Measurements from ENCODE around the gene ENKD1.

Gene ENKD1

GRCh38 chr16:67651039-67651438 is 15.5 kb downstream of the ENKD1 start:
- DNase-seq (ENCODE audit: low read depth, low spot score): no peak

GRCh38 chr16:67650023-67650422 is 16.5 kb downstream of the ENKD1 start:
- DNase-seq (ENCODE audit: low read depth, low spot score): no peak

- no peak for DNase-seq (ENCODE audit: low read depth, low spot score)
These were observed 17.0 kb downstream of the ENKD1 start for GRCh38 chr16:67649494-67649931.

DNA sequence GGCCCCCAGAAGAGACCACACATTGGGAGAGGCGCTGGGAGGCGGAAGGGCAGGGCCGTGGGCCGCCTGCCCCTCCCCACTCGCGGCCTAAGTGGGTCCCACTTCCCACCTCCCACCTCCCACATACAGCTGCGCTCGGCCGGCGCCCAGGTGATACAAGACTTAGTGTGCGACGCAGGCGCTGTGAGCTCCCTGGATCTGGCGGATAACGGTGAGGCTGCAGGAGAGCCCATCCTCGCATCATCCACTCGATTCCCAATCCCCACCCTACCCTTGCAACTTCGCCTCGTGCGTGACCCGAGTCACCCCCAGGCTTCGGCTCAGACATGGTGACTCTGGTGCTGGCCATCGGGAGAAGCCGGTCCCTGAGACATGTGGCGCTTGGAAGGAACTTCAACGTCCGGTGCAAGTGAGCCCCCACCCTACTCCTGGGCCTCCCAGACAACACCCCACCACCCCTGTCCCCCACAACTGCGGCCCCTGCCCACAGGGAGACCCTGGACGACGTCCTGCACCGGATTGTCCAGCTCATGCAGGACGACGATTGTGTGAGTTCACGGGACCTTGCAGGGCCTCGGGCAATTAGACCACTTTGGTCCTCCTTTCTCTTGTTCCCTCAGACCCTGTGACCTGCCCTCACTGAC is 17.7 kb downstream of the ENKD1 start:
- no peak for DNase-seq (ENCODE audit: low read depth, low spot score)

DNA sequence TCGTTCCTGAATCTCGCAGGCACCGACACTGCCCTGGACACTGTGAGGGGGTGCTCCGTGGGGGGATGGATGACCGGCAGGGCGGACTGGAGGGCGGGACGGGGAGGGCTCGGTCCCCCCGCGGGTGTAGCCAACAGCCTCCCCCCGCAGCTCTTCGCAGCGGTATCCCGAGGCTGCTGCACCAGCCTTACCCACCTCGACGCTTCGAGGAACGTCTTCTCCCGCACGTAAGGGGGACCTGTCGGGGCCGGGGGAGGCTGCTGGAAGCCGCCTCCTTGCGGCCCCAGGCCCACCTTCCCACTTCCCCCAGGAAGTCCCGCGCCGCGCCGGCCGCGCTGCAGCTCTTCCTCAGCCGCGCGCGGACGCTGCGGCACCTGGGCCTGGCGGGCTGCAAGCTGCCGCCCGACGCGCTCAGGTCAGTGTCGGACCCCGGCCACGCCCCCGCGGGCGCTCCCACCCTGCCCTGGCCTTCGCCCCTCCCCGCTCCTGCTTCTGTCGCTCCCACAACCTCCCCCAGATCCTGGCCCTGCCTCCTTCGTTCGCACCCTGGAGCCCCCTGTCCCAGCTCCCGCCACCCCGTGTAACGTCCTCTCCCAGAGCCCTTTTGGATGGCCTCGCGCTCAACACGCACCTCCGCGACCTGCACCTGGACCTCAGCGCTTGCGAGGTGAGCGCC is 18.3 kb downstream of the ENKD1 start:
- DNase-seq (ENCODE audit: low read depth, low spot score): no peak

- no peak for DNase-seq (ENCODE audit: low read depth, low spot score)
These were observed 18.9 kb downstream of the ENKD1 start for GRCh38 chr16:67647681-67648080.

DNA sequence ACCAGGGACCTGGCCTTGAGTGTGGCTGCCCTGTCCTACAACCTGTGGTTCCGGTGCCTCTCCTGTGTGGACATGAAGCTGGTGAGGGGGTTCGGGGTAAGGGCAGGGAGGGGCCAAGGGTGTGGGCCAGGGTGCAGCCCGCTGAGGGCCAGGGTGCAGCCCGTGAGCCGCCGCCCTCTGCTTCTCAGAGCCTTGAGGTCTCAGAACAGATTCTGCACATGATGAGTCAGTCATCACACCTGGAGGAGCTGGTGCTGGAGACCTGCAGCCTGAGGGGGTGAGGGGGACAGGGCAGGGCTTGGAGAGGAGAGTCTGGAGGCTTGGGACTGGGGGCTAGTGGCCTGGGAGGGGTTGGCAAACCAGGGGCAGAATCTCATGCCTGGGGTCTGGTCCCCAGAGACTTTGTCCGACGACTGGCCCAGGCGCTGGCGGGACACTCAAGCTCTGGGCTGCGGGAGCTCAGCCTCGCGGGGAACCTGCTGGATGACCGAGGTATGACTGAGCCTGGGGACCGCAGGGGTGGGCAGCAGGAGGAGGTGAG is 19.4 kb downstream of the ENKD1 start:
- DNase-seq (ENCODE audit: low read depth, low spot score): no peak

GRCh38 chr16:67645397-67646121 is 21.0 kb downstream of the ENKD1 start:
- no peak for DNase-seq (ENCODE audit: low read depth, low spot score)

DNA sequence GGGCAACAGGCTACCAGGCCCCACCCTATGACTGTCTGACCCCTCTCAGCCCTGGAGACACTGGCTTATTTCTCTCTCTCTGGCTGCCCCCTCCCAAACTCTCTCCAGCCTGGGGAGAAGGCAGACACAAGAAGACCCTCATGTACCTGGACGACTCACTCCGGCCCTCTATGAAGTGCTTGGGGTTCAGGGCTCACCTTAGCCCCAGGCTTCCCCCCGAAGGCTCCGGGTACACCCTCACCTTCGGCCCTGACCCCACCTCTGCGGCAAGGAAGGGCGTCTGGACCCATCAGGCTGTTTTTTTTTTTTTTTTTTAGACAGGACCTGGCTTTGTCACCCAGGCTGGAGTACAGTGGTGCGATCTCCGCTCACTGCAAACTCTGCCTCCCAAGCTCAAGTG is 22.5 kb downstream of the ENKD1 start:
- no peak for DNase-seq (ENCODE audit: low read depth, low spot score)

DNA sequence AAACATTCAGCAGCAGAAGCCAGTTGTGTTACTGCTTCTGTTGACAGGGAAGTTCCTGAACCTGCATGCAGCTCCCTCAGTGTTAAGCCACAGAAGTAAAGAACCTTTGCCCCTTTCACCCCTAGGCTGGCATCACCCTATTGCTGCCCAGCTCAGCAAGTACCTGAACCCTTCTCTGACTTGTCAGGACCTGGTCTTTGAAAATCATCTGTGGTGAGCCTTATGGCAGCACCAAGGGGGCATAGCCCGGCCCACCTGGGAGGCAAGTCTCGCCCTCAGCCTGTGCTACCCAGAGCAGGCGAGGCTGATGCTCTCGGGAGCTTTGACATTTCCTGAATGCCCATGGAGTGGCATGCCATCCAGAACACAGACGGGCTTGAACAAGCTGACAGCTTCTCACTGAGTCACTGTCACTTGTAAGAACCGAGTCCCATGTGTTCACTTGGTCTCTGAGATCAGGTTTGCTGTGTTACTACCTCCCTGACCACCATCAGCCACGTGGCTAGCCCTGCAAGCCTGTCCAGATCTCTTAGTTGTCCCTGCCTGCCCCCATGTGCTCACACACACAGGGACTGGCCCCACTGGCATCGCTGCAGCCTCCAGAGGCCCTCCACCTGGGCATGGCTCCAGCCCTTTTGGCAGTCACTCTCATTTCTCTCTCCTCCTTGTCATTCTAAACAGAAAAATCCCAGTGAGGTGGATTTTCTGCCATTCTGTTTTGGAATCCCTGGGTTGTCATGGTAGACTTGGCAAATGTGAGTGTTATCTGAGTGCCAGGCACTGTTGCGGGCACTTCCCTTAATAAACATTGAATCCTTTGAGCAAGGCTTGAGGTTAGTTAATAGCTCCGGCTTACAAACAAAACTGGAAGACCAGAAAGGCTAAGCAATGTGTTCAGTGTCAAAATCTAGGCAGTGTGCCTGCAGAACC is 24.5 kb downstream of the ENKD1 start:
- no peak for DNase-seq (ENCODE audit: low read depth, low spot score)

DNA sequence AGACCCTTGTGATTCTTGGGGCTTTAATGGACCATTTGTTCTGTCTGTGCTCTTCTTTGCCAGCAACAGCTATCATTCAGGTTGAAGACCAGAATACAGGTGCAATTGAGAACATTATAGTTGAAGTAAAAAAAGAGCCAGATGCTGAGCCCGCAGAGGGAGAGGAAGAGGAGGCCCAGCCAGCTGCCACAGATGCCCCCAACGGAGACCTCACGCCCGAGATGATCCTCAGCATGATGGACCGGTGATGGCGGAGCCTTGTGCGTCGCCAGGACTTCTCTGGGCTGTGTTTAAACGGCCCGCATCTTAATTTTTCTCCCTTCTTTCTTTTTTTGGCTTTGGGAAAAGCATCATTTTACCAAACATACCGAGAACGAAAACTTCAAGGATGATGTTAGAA is 28.9 kb downstream of the ENKD1 start:
- DNase-seq (ENCODE audit: low read depth, low spot score): no peak

DNA sequence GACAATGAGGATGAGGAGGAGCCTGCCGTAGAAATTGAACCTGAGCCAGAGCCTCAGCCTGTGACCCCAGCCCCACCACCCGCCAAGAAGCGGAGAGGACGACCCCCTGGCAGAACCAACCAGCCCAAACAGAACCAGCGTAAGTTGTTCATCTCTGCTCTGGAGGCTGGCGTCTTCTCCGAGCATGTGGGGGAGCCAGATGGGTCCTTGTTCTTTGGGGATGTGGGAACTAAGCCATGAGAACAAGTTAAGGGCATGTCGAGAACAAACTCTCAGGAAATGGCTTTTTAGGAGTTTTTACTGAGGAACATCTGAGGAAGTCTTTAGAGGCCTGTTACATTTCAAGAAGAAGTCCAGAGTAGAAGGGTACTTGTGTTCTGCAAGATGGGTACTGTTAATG is 29.8 kb downstream of the ENKD1 start:
- DNase-seq (ENCODE audit: low read depth, low spot score): no peak

DNA sequence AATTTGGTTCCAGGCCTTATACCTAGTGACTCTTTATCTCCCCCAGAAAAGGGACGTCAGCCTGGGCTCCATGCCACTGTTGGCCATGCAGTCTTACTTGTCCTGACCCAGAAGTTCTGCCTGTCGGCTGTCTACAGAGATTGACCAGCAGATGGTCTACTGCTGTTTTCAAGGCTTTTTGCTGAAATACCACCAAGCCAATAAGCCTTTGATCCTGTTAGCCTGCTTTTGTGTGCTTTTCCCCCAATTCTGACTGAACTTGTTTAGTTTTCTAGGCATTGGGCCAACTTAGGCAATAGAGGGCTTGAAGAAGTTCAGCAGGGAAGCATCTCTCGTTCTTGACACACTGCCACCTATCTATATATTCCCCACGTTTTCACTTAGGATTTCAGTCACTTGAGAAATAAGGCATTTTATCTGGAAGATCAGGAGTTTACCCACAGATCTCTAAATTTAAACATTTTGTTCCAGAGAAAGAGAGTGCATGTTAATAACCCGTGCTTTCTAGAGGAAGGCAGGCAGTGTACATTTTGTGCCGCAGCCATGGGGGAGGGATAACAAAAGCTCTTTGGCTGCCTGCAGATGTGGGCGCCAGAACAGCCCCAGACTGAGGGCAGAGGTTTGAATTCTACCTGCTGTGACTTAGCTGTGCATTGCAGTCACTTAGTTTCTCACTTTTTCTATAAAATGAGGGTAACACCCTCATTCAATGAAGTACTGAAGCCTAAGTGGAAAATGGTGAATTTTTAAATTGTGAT is 34.0 kb downstream of the ENKD1 start:
- DNase-seq (ENCODE audit: low read depth, low spot score): no peak

DNA sequence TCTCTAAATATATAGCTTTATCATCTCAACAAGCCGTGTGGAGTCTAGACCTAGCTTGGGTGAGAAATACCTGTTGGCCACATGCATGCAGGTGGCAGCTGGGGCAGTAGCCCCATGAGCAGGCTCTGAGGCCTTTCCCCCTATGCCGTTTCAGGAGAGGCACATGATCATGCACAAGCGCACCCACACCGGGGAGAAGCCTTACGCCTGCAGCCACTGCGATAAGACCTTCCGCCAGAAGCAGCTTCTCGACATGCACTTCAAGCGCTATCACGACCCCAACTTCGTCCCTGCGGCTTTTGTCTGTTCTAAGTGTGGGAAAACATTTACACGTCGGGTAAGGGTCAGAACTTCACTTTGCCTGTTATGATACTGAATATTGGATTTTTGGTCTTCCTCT is 38.3 kb downstream of the ENKD1 start:
- no peak for DNase-seq (ENCODE audit: low read depth, low spot score)

DNA sequence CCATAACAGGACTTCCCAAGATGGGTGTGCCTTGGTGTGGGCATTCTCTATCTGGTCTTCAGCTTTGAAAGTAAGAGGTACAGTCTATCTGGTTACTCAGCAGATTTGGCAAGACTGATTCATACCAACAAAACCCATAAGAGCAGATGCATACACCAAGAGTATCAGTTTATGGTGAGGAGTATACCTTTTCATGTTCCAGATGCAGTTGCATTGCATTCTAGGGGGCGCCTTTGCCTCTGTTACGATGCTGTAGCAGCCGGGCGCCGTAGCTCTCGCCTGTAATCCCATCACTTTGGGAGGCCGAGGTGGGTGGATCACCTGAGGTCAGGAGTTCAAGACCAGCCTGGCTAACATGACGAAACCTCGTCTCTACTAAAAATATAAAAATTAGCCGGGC is 52.7 kb downstream of the ENKD1 start:
- no peak for DNase-seq (ENCODE audit: low read depth, low spot score)

Data from iPS DF 19.7 (cell line).